Transverse colon (tissue), 4 donors: ENCODE results near the gene C15orf40. TPM values are rescaled to one million over a fixed set of nuclear protein-coding genes. Genes with fewer than 3 reads are reported as not detected.
"Not testable (repeated sequence)": the region's sequence is repeated elsewhere in the genome, so short reads cannot be mapped to it uniquely, and the experiment has no call there.

Source experiments
- DNase-seq: peaks from one replicate; pipeline ENCODE4 v3.0.0-alpha.2; 2019
- H3K27ac ChIP-seq, 4 donors: fragments of 200-600 bp; sonication (generic); 2 replicates each; pipeline ENCODE4 v1.5.1; 2016 to 2018; ENCODE audit warnings: inconsistent platforms in 4 of 4
- H3K27me3 ChIP-seq: fragments of 200-600 bp; sonication (generic); 2 replicates; pipeline ENCODE4 v1.5.1; 2017; ENCODE audit warnings: inconsistent platforms
- H3K36me3 ChIP-seq, 4 donors: fragments of 200-600 bp; sonication (generic); 2 replicates each; pipeline ENCODE4 v1.5.1; 2017 to 2019; ENCODE audit warnings: inconsistent platforms in 4 of 4
- H3K4me1 ChIP-seq, 4 donors: fragments of 200-600 bp; sonication (generic); 2 replicates each; pipeline ENCODE4 v1.5.1; 2017 to 2020; ENCODE audit warnings: inconsistent platforms in 4 of 4
- H3K4me3 ChIP-seq, 4 donors: fragments of 200-600 bp; sonication (generic); 1 replicate in 1 of 4; 2 replicates in 3 of 4; pipeline versions ENCODE4 v1.5.1 to v1.6.1; 2017 to 2019; ENCODE audit warnings: inconsistent platforms in 4 of 4
- H3K9me3 ChIP-seq, 2 donors: fragments of 200-600 bp; sonication (generic); 2 replicates each; pipeline ENCODE4 v1.5.1; 2017 to 2019; ENCODE audit warnings: inconsistent platforms in 2 of 2
- EP300 ChIP-seq: sonication (generic); formaldehyde crosslinking; IDR thresholded peaks from one replicate; pipeline ENCODE4 v1.6.1; 2017; ENCODE audit warnings: antibody characterized with exemption, low read depth
- POLR2A ChIP-seq: fragments of 450-650 bp; IDR thresholded peaks from one replicate; pipeline ENCODE4 v1.6.1; 2016; ENCODE audit warnings: antibody characterized with exemption, mild to moderate bottlenecking, moderate library complexity
- POLR2AphosphoS5 ChIP-seq, 3 donors: sonication (generic); formaldehyde crosslinking; IDR thresholded peaks; one replicate each; pipeline ENCODE4 v1.6.1; 2016; ENCODE audit warnings: antibody characterized with exemption in 3 of 3
- WGBS, 2 donors: methylation state at CpG; one replicate each; pipeline ENCODE4 v1.1.5; 2018; ENCODE audit warnings: low coverage in 1 of 2; 5-methylcytosine and 5-hydroxymethylcytosine counted together
- in situ Hi-C, 4 donors: fragments of 200-750 bp; cut with MboI; loops; one replicate each; pipeline versions ENCODE4 v1.15.0 to v1.15.1; 2017; ENCODE audit warnings: low sequenced_read_pairs in 3 of 4, low pct_ligation_motif_present in 1 of 4, low pct_unique_long_range_greater_than_20kb in 1 of 4
- intact Hi-C: fragments of 100-400 bp; cut with DNase I; formaldehyde crosslinking; loops from one replicate; pipeline ENCODE4 v1.15.1; 2023; ENCODE audit warnings: low total_unique reads
- total RNA-seq, 4 donors: library from RNA; depleted of rRNA; stranded (reverse); fragments of >200 nt; gene quantifications; one replicate each; pipeline ENCODE4 v1.1.0, GENCODE V29; 2016
- TF ChIP-seq, protein P1 (sequence below), 5 experiments: fragments of 200-600 bp in 3 of 5; fragments of 450-650 bp in 2 of 5; sonication (generic) in 3 of 5; IDR thresholded peaks; 1 replicate in 2 of 5; 2 replicates in 3 of 5; pipeline ENCODE4 v1.5.1; 2016 to 2017; ENCODE audit warnings: antibody characterized with exemption in 5 of 5, inconsistent platforms in 3 of 5, mild to moderate bottlenecking in 2 of 5, moderate library complexity in 1 of 5

C15orf40 gene
- total RNA-seq, 4 donors from 2014 or later, result 10.6 to 42.8 (median 18.9) TPM

GRCh38 chr15:83014205-83014653, 2.8 kb upstream of the C15orf40 start:
- H3K4me3 ChIP-seq, result no peak overlapping the region
- peaks cover 12 to 25% (median 14%) of the 10 kb centered on the region in 4 donors for H3K4me1 ChIP-seq
- peaks cover 0 to 30% (median 14%) of the 10 kb centered on the region in 4 donors for H3K36me3 ChIP-seq
- intact Hi-C loops, result no loop called here
- WGBS, 2 donors, result 50% methylated on average over 5 of the region's 5 CpGs; no CpG with 5 or more reads in 1 of the 2 donors
- TF ChIP-seq POLR2AphosphoS5 (IDR thresholded peaks at IDR 0.05) (no peak), EP300 (no peak)
- in situ Hi-C loops, result loop anchor here (25.0 kb wide), 2 partner anchors 177 to 477 kb away; partner anchors contain the start of gene RPS17 (in 4 of the 4)
- no peaks in the 10 kb centered on the region for H3K9me3 ChIP-seq
- H3K27ac ChIP-seq, result no peak overlapping the region
- no peak for DNase-seq
- no peaks in the 10 kb centered on the region for H3K27me3 ChIP-seq

DNA sequence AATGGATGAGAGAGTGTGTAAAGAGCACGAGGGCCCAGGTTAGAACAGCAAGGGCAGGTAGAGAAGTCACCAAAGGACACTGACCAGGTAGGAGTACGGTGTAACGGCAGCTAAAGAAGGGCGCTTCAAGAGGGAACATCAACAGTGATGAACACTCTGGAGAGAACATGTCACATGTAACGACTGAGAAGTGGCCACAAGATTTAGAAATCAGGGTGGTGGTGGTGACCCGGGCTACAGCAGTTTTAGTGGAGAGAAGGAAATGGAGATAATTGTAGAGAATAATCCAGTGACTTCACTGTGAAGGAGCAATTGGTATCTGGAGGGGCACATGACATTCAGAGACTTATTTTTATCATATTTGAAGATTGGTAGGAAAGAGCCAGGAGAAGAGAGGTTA, 1.2 kb upstream of the C15orf40 start:
- intact Hi-C loops, result no loop called here
- Histone ChIP-seq H3K4me1 (peaks cover 12 to 25% (median 14%) of the 10 kb centered on the region in 4 donors), H3K27me3 (no peaks in the 10 kb centered on the region), H3K4me3 (peak overlapping the region in 1 of 4 donors; percentile 71), H3K36me3 (peaks cover 0 to 30% (median 14%) of the 10 kb centered on the region in 4 donors), H3K27ac (no peak overlapping the region), H3K9me3 (no peaks in the 10 kb centered on the region)
- in situ Hi-C loops, result loop anchor here (25.0 kb wide), 2 partner anchors 175 to 475 kb away; partner anchors contain the start of gene RPS17 (in 4 of the 4)
- TF ChIP-seq EP300 (no peak), POLR2AphosphoS5 (IDR thresholded peaks at IDR 0.05) (no peak), POLR2A (no peak)
- TF ChIP-seq, protein P1, sequence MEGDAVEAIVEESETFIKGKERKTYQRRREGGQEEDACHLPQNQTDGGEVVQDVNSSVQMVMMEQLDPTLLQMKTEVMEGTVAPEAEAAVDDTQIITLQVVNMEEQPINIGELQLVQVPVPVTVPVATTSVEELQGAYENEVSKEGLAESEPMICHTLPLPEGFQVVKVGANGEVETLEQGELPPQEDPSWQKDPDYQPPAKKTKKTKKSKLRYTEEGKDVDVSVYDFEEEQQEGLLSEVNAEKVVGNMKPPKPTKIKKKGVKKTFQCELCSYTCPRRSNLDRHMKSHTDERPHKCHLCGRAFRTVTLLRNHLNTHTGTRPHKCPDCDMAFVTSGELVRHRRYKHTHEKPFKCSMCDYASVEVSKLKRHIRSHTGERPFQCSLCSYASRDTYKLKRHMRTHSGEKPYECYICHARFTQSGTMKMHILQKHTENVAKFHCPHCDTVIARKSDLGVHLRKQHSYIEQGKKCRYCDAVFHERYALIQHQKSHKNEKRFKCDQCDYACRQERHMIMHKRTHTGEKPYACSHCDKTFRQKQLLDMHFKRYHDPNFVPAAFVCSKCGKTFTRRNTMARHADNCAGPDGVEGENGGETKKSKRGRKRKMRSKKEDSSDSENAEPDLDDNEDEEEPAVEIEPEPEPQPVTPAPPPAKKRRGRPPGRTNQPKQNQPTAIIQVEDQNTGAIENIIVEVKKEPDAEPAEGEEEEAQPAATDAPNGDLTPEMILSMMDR (IDR thresholded peaks at IDR 0.05), result no peak
- no peak for DNase-seq
- WGBS, 2 donors, result 67 to 96% methylated on average over 3 to 6 of the region's 6 CpGs

DNA sequence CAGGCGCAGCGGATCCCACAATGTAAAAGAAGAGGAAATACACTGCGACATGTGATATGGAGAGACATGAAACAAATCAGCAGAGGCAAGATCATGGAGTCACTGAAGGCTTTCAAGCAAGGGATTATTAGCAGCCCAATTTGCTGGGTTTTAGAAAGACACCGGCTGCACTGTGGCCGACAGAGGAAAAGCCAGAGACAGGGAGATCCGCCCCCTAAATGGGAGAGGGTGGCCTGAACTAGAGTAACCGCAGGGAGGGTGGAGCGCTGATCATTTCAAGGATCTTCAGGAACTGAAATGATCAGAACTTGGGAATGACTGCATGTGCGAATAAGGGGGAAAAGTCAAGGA, 612 bp upstream of the C15orf40 start:
- H3K27ac ChIP-seq, result peak overlapping the region; percentile 82 to 95 (median 92)
- intact Hi-C loops, result no loop called here
- no peaks in the 10 kb centered on the region for H3K9me3 ChIP-seq
- TF ChIP-seq POLR2AphosphoS5 (IDR thresholded peaks at IDR 0.05), result no peak
- TF ChIP-seq POLR2A, result no peak
- TF ChIP-seq, protein P1 (IDR thresholded peaks at IDR 0.05), result no peak
- TF ChIP-seq EP300, result no peak
- H3K27me3 ChIP-seq, result no peaks in the 10 kb centered on the region
- no peak for DNase-seq
- H3K4me3 ChIP-seq, result peak overlapping the region; percentile 71 to 92 (median 86)
- WGBS, 2 donors, result 69 to 75% methylated on average over 7 to 9 of the region's 9 CpGs
- H3K4me1 ChIP-seq, result peaks cover 12 to 25% (median 14%) of the 10 kb centered on the region in 4 donors
- peaks cover 0 to 30% (median 15%) of the 10 kb centered on the region in 4 donors for H3K36me3 ChIP-seq
- in situ Hi-C loops, result loop anchor here (25.0 kb wide), 2 partner anchors 175 to 475 kb away; partner anchors contain the start of gene RPS17 (in 4 of the 4)

DNA sequence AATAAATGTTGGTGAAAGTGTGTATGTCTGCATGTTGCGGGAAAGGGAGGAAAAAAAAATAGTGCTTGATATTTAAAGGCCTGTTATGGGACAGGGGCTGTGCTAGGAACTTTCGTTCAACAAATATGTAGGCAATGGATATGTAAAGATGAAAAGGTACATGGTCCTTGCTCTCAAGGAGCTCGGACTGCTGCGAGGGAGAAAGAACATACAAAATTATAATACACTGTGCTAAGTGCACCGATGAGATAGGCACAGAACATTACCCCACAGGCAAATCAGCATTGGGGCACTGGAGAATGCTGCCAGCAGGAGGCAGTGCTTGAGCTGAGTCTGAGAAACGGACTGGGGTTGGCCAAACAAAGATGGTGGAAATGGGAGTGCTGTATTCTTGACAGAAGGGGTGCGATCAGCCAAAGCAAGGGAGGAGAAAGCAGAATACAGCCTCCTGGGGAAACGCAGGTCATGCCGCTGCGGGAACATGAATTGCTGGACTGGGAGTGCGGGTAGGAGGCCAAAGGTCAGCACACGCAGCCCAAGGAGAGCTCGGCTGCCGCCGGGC, 649 bp downstream of the C15orf40 start:
- peak; percentile 82 for DNase-seq
- TF ChIP-seq POLR2AphosphoS5 (IDR thresholded peaks at IDR 0.05), result no peak
- TF ChIP-seq, protein P1 (IDR thresholded peaks at IDR 0.05), result peak; percentile 66 to 80 (median 71)
- peaks cover 12 to 25% (median 14%) of the 10 kb centered on the region in 4 donors for H3K4me1 ChIP-seq
- in situ Hi-C loops (loop anchor here (25.0 kb wide), 2 partner anchors 173 to 473 kb away; partner anchors contain the start of gene RPS17 (in 4 of the 4)), intact Hi-C loops (no loop called here)
- H3K27ac ChIP-seq, result peak overlapping the region; percentile 82 to 95 (median 92)
- H3K4me3 ChIP-seq, result peak overlapping the region; percentile 71 to 92 (median 86)
- H3K36me3 ChIP-seq, result peaks cover 0 to 29% (median 11%) of the 10 kb centered on the region in 4 donors
- H3K27me3 ChIP-seq, result no peaks in the 10 kb centered on the region
- no peaks in the 10 kb centered on the region for H3K9me3 ChIP-seq
- 8 to 15% methylated on average over 7 to 15 of the region's 15 CpGs for WGBS, 2 donors

DNA sequence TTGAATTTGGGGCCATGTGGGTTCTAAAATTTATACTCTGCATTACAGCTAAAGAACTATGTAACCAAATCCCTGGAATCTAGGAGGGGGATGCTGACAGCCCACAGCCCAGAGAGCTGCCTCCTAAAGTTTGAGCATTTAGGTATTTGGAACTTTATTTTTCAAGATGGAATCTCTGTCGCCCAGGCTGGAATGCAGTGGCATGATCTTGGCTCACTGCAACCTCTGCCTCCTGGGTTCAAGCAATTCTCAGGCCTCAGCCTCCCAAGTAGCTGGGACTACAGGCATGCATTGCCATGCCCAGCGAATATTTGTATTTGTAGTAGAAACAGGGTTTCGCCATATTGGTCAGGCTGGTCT, 10.8 kb downstream of the C15orf40 start:
- H3K9me3 ChIP-seq, intact Hi-C loops, H3K27me3 ChIP-seq, H3K27ac ChIP-seq, H3K4me3 ChIP-seq, DNase-seq, H3K4me1 ChIP-seq: not testable (repeated sequence)
- in situ Hi-C loops, result loop anchor here (10.0 to 25.0 kb wide), 3 partner anchors 146 to 463 kb away; partner anchors contain the start of gene RPS17 (in 4 of the 4)
- WGBS, 2 donors, result 87% methylated on average over 3 of the region's 3 CpGs; no CpG with 5 or more reads in 1 of the 2 donors
- H3K36me3 ChIP-seq, result peaks cover 0 to 12% (median 5%) of the 10 kb centered on the region in 4 donors
